CD14-positive monocyte (primary cell): ENCODE measurements around the gene SNAP29. TPM values are rescaled to one million over a fixed set of nuclear protein-coding genes. Genes with fewer than 3 reads are reported as not detected.

Experiments
- DNase-seq, 3 donors: peaks; one replicate each; pipeline ENCODE4 v3.0.0-alpha.2; 2011 to 2022
- H2AFZ ChIP-seq: 2 replicates; pipeline ENCODE4 v1.6.0; 2012; ENCODE audit warnings: mild to moderate bottlenecking, low read depth, low read length, inconsistent platforms; ENCODE audit not compliant: insufficient read depth, poor library complexity, severe bottlenecking
- H3K27ac ChIP-seq, 2 donors: 1 replicate in 1 of 2; 2 replicates in 1 of 2; pipeline ENCODE4 v1.5.1; 2012 to 2013; ENCODE audit warnings: low read length in 2 of 2, control low read depth in 1 of 2, inconsistent platforms in 1 of 2, low read depth in 1 of 2, mild to moderate bottlenecking in 1 of 2
- H3K27me3 ChIP-seq, 2 donors: one replicate each; pipeline versions ENCODE4 v1.6.0 to v1.6.1; 2011 to 2013; ENCODE audit warnings: low read length in 2 of 2; ENCODE audit not compliant: control insufficient read depth in 2 of 2, insufficient read depth in 2 of 2
- H3K36me3 ChIP-seq, 2 donors: replicated peaks in 1 of 2; 1 replicate in 1 of 2; 2 replicates in 1 of 2; pipeline versions ENCODE4 v1.5.1 to v1.6.1; 2012 to 2013; ENCODE audit warnings: low read length in 2 of 2, control low read depth in 1 of 2, inconsistent platforms in 1 of 2, mild to moderate bottlenecking in 1 of 2; ENCODE audit not compliant: insufficient read depth in 2 of 2, control insufficient read depth in 1 of 2
- H3K4me1 ChIP-seq, 2 donors: 1 replicate in 1 of 2; 2 replicates in 1 of 2; pipeline versions ENCODE4 v1.5.1 to v1.6.1; 2012 to 2013; ENCODE audit warnings: low read length in 2 of 2, control low read depth in 1 of 2, inconsistent platforms in 1 of 2, mild to moderate bottlenecking in 1 of 2, moderate library complexity in 1 of 2; ENCODE audit not compliant: insufficient read depth in 2 of 2, control insufficient read depth in 1 of 2
- H3K4me2 ChIP-seq: replicated peaks from 2 replicates; pipeline ENCODE3; 2012; ENCODE audit warnings: low read length, moderate library complexity, mild to moderate bottlenecking; ENCODE audit not compliant: poor library complexity, severe bottlenecking; ENCODE audit errors: extremely low read depth
- H3K4me3 ChIP-seq, 3 experiments: fragments of 200-600 bp in 1 of 3; sonication (generic) in 1 of 3; replicated peaks in 1 of 3; 1 replicate in 2 of 3; 2 replicates in 1 of 3; pipeline ENCODE4 v1.5.1; 2011 to 2013; ENCODE audit warnings: low read length in 3 of 3, mild to moderate bottlenecking in 3 of 3, control low read depth in 2 of 3, low read depth in 2 of 3, inconsistent platforms in 1 of 3, moderate library complexity in 1 of 3
- H3K79me2 ChIP-seq: 2 replicates; pipeline ENCODE4 v1.6.0; 2012; ENCODE audit warnings: mild to moderate bottlenecking, control low read depth, inconsistent platforms, low read length, moderate library complexity; ENCODE audit not compliant: insufficient read depth
- H3K9ac ChIP-seq: 2 replicates; pipeline ENCODE4 v1.6.0; 2017; ENCODE audit warnings: low read length, mild to moderate bottlenecking; ENCODE audit not compliant: insufficient read depth, poor library complexity, severe bottlenecking
- H3K9me3 ChIP-seq, 2 donors: replicated peaks in 1 of 2; 1 replicate in 1 of 2; 2 replicates in 1 of 2; pipeline versions ENCODE4 v1.5.1 to v1.6.1; 2012 to 2013; ENCODE audit warnings: low read length in 2 of 2, control low read depth in 1 of 2; ENCODE audit not compliant: control insufficient read depth in 1 of 2, insufficient read depth in 1 of 2
- H4K20me1 ChIP-seq: 2 replicates; pipeline ENCODE4 v1.6.0; 2012; ENCODE audit warnings: mild to moderate bottlenecking, low read length, control low read depth, moderate library complexity; ENCODE audit not compliant: insufficient read depth
- H3K27ac Mint-ChIP-seq, 7 donors: one replicate each; pipeline ENCODE4 v1.8.0; 2020; ENCODE audit warnings: mild to moderate bottlenecking in 7 of 7, mixed read lengths in 7 of 7, moderate library complexity in 6 of 7, inconsistent platforms in 2 of 7
- H3K27me3 Mint-ChIP-seq, 3 donors: one replicate each; pipeline ENCODE4 v1.8.0; 2021 to 2022; ENCODE audit warnings: low read depth in 3 of 3, mild to moderate bottlenecking in 3 of 3, mixed read lengths in 3 of 3, moderate library complexity in 3 of 3, inconsistent platforms in 1 of 3
- H3K36me3 Mint-ChIP-seq, 2 donors: one replicate each; pipeline ENCODE4 v1.8.0; 2020; ENCODE audit warnings: mixed read lengths in 2 of 2, inconsistent platforms in 1 of 2, mild to moderate bottlenecking in 1 of 2
- H3K4me1 Mint-ChIP-seq: one replicate; pipeline ENCODE4 v1.8.0; 2020; ENCODE audit warnings: mild to moderate bottlenecking, mixed read lengths
- H3K4me3 Mint-ChIP-seq, 2 donors: one replicate each; pipeline ENCODE4 v1.8.0; 2020; ENCODE audit warnings: mild to moderate bottlenecking in 2 of 2, mixed read lengths in 2 of 2, moderate library complexity in 1 of 2
- H3K9me3 Mint-ChIP-seq, 7 donors: one replicate each; pipeline ENCODE4 v1.8.0; 2020 to 2022; ENCODE audit warnings: mixed read lengths in 7 of 7, mild to moderate bottlenecking in 6 of 7, moderate library complexity in 6 of 7, inconsistent platforms in 2 of 7
- CTCF ChIP-seq: fragments of 200-600 bp; IDR thresholded peaks from one replicate; pipeline ENCODE4 v1.8.0; 2022; ENCODE audit warnings: antibody characterized with exemption, mild to moderate bottlenecking
- WGBS: methylation state at CpG from one replicate; pipeline ENCODE4 v1.1.5; 2013; ENCODE audit warnings: missing lambda C conversion rate; ENCODE audit not compliant: insufficient coverage; 5-methylcytosine and 5-hydroxymethylcytosine counted together
- intact Hi-C, 2 donors: fragments of 100-400 bp; cut with micrococcal nuclease; formaldehyde crosslinking; loops; one replicate each; pipeline versions ENCODE4 v1.15.0 to v1.15.1; 2023
- polyA plus RNA-seq, 3 donors: library from polyadenylated mRNA; depleted of rRNA in 1 of 3; unstranded in 2 of 3; stranded (reverse) in 1 of 3; fragments of 300-500 nt in 2 of 3; fragments of >200 nt in 1 of 3; fragmentation: Illumina TruSeq in 2 of 3; gene quantifications; 1 replicate in 2 of 3; 2 replicates in 1 of 3; pipeline ENCODE4 v1.2.3, GENCODE V29; 2012 to 2021

Gene SNAP29
- polyA plus RNA-seq, 3 donors: 22.3 to 32.8 (median 28.9) TPM

GRCh38 chr22:20873214-20873613 is 14.4 kb downstream of the SNAP29 start:
- H3K27me3 Mint-ChIP-seq: no peaks in the 10 kb centered on the region
- Histone ChIP-seq H3K27me3 (no peaks in the 10 kb centered on the region), H3K4me2 (no peak overlapping the region), H3K4me1 (peaks cover 3 to 4% of the 10 kb centered on the region in 2 donors), H3K27ac (no peak overlapping the region), H3K79me2 (peaks cover 4% of the 10 kb centered on the region), H3K9me3 (no peaks in the 10 kb centered on the region), H3K9ac (no peak overlapping the region), H4K20me1 (peaks cover 5% of the 10 kb centered on the region), H3K4me3 (no peak overlapping the region), H2AFZ (no peak overlapping the region), H3K36me3 (peaks cover 50 to 81% of the 10 kb centered on the region in 2 donors)
- no peak overlapping the region for H3K4me3 Mint-ChIP-seq
- DNase-seq: no peak
- no peaks in the 10 kb centered on the region for H3K9me3 Mint-ChIP-seq
- no peak for TF ChIP-seq CTCF
- intact Hi-C loops: no loop called here
- H3K4me1 Mint-ChIP-seq: peaks cover 3% of the 10 kb centered on the region
- H3K27ac Mint-ChIP-seq: peak overlapping the region in 2 of 7 donors; percentile 65 to 80
- H3K36me3 Mint-ChIP-seq: peaks cover 57 to 93% of the 10 kb centered on the region in 2 donors
- no CpG with 5 or more reads among the region's 3 CpGs for WGBS

GRCh38 chr22:20875296-20875695 is 16.5 kb downstream of the SNAP29 start:
- Histone ChIP-seq H3K9ac (no peak overlapping the region), H3K4me2 (no peak overlapping the region), H4K20me1 (no peaks in the 10 kb centered on the region), H3K4me3 (no peak overlapping the region), H3K27ac (no peak overlapping the region), H2AFZ (no peak overlapping the region), H3K79me2 (no peaks in the 10 kb centered on the region), H3K36me3 (peaks cover 50 to 78% of the 10 kb centered on the region in 2 donors), H3K27me3 (no peaks in the 10 kb centered on the region), H3K4me1 (no peaks in the 10 kb centered on the region), H3K9me3 (no peaks in the 10 kb centered on the region)
- no peak for DNase-seq
- Mint-ChIP-seq H3K27me3 (peaks cover 0 to 2% (median 0%) of the 10 kb centered on the region in 3 donors), H3K9me3 (no peaks in the 10 kb centered on the region), H3K36me3 (peaks cover 50 to 94% of the 10 kb centered on the region in 2 donors), H3K4me3 (no peak overlapping the region), H3K27ac (peak overlapping the region in 3 of 7 donors; percentile 4 to 37 (median 7)), H3K4me1 (no peaks in the 10 kb centered on the region)
- intact Hi-C loops: no loop called here
- TF ChIP-seq CTCF: no peak
- WGBS: no CpG with 5 or more reads among the region's 1 CpG
